Nephron (organoid): ENCODE data around the gene PARP8.
A peak's percentile ranks its signal among the peaks of the same experiment; 100 is the strongest.
"Not testable (repeated sequence)": the region's sequence is repeated elsewhere in the genome, so short reads cannot be mapped to it uniquely, and the experiment has no call there.

Source experiments
- H3K27ac Mint-ChIP-seq, 3 experiments: 2 replicates each; pipeline ENCODE4 v1.8.0; 2020; ENCODE audit warnings: mixed read lengths in 3 of 3, mild to moderate bottlenecking in 2 of 3, moderate library complexity in 1 of 3
- H3K27me3 Mint-ChIP-seq: 2 replicates; pipeline ENCODE4 v1.8.0; 2021; ENCODE audit warnings: low read depth, mild to moderate bottlenecking, moderate library complexity, mixed read lengths
- H3K36me3 Mint-ChIP-seq: 2 replicates; pipeline ENCODE4 v1.8.0; 2020; ENCODE audit warnings: low read depth, mixed read lengths
- H3K4me1 Mint-ChIP-seq: 2 replicates; pipeline ENCODE4 v1.8.0; 2020; ENCODE audit warnings: mixed read lengths
- H3K4me3 Mint-ChIP-seq, 3 experiments: 2 replicates each; pipeline ENCODE4 v1.8.0; 2020; ENCODE audit warnings: mild to moderate bottlenecking in 3 of 3, mixed read lengths in 3 of 3, moderate library complexity in 2 of 3
- H3K9me3 Mint-ChIP-seq: 2 replicates; pipeline ENCODE4 v1.8.0; 2020; ENCODE audit warnings: mixed read lengths
- TF ChIP-seq, protein P1 (sequence below), 3 experiments: fragments of 200-600 bp; sonication (generic); IDR thresholded peaks; one replicate each; pipeline ENCODE4 v1.5.0; 2021; ENCODE audit warnings: antibody characterized with exemption in 3 of 3; ENCODE audit not compliant: unreplicated experiment in 3 of 3

The PARP8 gene

DNA sequence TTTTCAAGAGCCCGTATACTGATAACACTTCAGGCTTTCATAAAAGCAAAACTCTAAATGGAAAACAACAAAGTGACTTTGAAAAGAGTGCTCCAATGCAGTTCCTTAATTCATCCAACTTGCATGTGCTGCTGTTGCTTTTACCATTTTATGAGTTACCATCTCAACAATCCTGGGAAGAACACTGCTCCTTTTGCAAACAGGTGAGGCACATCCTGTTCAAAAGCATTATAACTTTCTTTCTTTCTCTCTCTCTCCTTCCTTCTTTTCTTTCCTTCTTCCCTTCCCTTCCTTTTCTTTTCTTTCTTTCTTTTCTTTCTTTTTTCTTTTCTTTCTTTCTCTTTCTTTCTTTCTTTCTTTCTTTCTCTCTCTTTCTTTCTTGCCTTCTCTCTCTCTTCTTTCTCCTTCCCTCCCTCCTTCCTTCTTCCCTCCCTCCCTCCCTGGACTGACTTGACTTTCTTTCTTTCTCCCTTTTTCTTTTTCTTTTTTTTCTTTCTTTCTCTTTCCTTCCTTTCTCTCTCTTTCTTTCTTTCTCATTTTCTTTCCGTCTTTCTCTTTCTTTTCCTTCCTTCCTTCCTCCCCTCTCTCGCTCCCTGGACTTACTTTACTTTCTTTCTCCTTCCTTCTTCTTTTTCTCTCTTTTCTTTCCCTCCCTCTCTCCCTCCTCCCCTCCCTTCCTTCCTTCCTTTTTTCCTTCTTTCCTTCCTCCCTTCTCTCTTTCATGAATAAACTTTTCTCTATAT, 11.2 kb upstream of the PARP8 start:
- H3K27ac Mint-ChIP-seq: no peak overlapping the region
- no peaks in the 10 kb centered on the region for H3K4me1 Mint-ChIP-seq
- no peaks in the 10 kb centered on the region for H3K27me3 Mint-ChIP-seq
- TF ChIP-seq, protein P1, sequence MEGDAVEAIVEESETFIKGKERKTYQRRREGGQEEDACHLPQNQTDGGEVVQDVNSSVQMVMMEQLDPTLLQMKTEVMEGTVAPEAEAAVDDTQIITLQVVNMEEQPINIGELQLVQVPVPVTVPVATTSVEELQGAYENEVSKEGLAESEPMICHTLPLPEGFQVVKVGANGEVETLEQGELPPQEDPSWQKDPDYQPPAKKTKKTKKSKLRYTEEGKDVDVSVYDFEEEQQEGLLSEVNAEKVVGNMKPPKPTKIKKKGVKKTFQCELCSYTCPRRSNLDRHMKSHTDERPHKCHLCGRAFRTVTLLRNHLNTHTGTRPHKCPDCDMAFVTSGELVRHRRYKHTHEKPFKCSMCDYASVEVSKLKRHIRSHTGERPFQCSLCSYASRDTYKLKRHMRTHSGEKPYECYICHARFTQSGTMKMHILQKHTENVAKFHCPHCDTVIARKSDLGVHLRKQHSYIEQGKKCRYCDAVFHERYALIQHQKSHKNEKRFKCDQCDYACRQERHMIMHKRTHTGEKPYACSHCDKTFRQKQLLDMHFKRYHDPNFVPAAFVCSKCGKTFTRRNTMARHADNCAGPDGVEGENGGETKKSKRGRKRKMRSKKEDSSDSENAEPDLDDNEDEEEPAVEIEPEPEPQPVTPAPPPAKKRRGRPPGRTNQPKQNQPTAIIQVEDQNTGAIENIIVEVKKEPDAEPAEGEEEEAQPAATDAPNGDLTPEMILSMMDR (IDR thresholded peaks at IDR 0.05; ENCODE audit: unreplicated experiment in 3 of 3): no peak
- H3K36me3 Mint-ChIP-seq: no peaks in the 10 kb centered on the region
- no peaks in the 10 kb centered on the region for H3K9me3 Mint-ChIP-seq
- H3K4me3 Mint-ChIP-seq: no peak overlapping the region

DNA sequence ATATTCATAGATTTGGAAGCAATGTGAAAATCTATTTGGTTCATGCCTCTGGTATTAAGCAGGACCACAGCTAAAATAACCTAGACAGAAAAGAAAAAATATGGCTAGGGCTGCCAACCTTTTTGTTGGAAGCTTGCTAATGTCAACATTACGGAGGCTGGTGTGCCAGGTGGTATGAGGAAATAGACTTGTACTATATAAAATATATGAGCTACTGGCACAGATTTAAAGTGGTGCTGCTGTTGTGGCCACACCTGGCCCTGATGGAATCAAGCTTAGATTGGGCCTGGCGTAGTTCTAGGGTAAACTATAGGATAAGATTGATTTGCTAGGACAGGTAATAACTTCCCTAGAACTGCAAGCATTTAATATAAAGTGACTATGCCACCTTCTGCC, 10.6 kb upstream of the PARP8 start:
- no peaks in the 10 kb centered on the region for H3K4me1 Mint-ChIP-seq
- no peak overlapping the region for H3K27ac Mint-ChIP-seq
- no peaks in the 10 kb centered on the region for H3K27me3 Mint-ChIP-seq
- H3K36me3 Mint-ChIP-seq: no peaks in the 10 kb centered on the region
- no peaks in the 10 kb centered on the region for H3K9me3 Mint-ChIP-seq
- no peak overlapping the region for H3K4me3 Mint-ChIP-seq
- TF ChIP-seq, protein P1 (IDR thresholded peaks at IDR 0.05; ENCODE audit: unreplicated experiment in 3 of 3): no peak

DNA sequence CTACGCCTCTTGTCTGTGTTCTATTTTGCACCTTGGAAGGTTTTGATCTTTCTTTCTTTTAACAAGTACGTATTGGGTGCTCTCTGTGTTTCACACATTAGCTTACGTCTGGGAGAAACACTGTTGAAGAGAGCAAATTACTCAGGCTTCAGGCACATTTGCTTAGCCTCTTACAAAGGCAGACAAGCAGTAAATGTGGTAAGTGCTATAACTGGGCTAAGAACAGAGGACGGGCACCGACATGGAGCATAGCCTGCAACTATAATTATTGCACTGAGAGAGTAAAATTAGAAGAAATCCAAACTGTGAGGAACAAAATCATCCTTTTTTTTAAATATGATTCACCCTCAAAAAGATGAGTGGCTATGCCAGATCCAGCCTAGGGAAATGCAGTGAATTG, 9.4 kb upstream of the PARP8 start:
- Mint-ChIP-seq H3K27me3 (no peaks in the 10 kb centered on the region), H3K36me3 (no peaks in the 10 kb centered on the region), H3K9me3 (no peaks in the 10 kb centered on the region), H3K4me1 (no peaks in the 10 kb centered on the region), H3K4me3 (no peak overlapping the region), H3K27ac (no peak overlapping the region)
- TF ChIP-seq, protein P1 (IDR thresholded peaks at IDR 0.05; ENCODE audit: unreplicated experiment in 3 of 3): no peak

DNA sequence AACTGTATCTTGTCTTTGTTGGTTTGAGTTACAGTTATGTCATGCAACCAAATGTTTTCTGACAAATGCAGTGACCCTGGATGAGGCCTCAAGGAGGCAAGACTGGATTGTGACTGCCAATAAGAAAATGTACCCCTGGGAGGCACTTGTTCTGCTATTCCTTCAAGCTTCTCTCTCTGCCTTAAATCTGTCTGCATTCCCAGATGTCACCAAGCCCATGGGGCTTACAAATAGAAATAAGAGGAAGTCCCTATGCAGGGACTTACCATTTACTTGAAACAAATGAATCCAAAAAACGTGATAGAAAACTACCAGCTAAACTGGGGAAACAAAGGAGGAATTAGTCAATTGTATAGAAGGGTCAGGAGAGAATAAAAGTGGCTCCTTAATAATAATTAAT, 8.2 kb upstream of the PARP8 start:
- Mint-ChIP-seq H3K9me3 (no peaks in the 10 kb centered on the region), H3K4me1 (no peaks in the 10 kb centered on the region), H3K27ac (no peak overlapping the region), H3K4me3 (no peak overlapping the region), H3K27me3 (no peaks in the 10 kb centered on the region), H3K36me3 (no peaks in the 10 kb centered on the region)
- TF ChIP-seq, protein P1 (IDR thresholded peaks at IDR 0.05; ENCODE audit: unreplicated experiment in 3 of 3): no peak

DNA sequence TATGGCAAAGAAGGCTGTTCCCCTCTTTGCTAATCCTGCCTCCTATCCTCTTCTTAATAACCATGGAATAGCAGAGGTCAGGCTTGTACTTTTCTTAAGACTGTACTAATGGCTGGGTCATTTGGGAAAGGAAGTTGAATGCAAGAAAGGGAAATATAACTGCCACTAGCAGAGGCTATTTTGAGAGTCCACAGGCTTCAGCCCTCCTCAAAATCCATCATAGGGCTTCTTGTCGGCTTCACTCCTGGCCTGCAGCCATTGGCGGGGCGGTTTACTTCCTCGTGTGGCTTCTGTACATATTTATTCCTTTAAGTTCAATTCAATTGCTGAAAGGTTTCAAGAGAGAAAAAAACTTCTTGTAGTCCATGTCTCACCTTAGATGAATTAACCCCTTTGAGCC, 2.8 kb upstream of the PARP8 start:
- H3K4me3 Mint-ChIP-seq: peak overlapping the region in 1 of 3 experiments; percentile 34
- H3K27ac Mint-ChIP-seq: no peak overlapping the region
- TF ChIP-seq, protein P1 (IDR thresholded peaks at IDR 0.05; ENCODE audit: unreplicated experiment in 3 of 3): no peak
- peaks cover 14% of the 10 kb centered on the region for H3K27me3 Mint-ChIP-seq
- no peaks in the 10 kb centered on the region for H3K9me3 Mint-ChIP-seq
- no peaks in the 10 kb centered on the region for H3K36me3 Mint-ChIP-seq
- peaks cover 9% of the 10 kb centered on the region for H3K4me1 Mint-ChIP-seq

DNA sequence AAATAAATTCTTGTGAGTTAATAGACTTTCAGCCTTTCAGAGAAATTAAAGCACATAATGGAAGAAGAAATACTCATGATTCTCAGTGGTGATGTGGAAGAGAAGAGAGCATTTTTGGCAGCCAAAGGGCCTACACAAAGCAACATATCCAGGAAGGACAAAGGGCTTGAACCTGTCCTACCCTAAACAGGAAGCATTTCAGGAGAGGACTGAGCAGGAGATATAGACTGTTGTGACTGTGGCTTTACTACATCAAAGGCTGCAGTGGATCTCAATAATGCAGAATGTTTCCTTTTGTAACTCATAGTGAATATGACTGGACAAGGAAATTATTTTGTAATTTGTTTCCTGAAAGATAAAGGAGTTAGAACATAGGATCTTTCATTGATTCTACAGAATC, 1.3 kb upstream of the PARP8 start:
- TF ChIP-seq, protein P1 (IDR thresholded peaks at IDR 0.05; ENCODE audit: unreplicated experiment in 3 of 3): no peak
- H3K4me1 Mint-ChIP-seq: peaks cover 12% of the 10 kb centered on the region
- no peaks in the 10 kb centered on the region for H3K9me3 Mint-ChIP-seq
- H3K4me3 Mint-ChIP-seq: peak overlapping the region; percentile 90 to 96 (median 92)
- H3K27me3 Mint-ChIP-seq: peaks cover 14% of the 10 kb centered on the region
- peak overlapping the region in 2 of 3 experiments; percentile 73 to 79 for H3K27ac Mint-ChIP-seq
- no peaks in the 10 kb centered on the region for H3K36me3 Mint-ChIP-seq

DNA sequence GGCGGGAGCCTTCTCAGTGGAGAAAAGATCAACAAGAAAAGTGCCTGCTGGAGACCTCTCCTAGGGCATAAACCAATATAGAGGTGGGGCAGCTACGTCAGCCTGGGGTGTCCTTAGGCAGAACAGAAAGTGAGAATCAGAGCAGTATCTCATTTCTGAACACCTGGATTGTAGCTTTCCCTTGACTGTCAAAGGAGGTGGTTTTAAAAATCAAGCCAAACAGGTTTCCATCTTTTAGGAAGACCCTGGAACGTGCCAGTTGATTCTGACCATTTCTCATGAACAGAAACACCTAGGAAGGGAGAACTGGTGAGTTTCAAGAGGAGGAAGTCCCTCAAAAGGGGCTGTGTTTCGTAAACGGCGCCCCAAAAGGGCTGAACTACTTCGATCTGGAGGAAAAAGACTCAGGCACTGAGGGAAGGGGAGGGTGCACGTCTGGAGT, 655 bp upstream of the PARP8 start:
- Mint-ChIP-seq H3K27ac (peak overlapping the region; percentile 73 to 98 (median 79)), H3K4me3 (peak overlapping the region; percentile 90 to 96 (median 92))

More for the DNA sequence above, 655 bp upstream of the PARP8 start:
- H3K27me3 Mint-ChIP-seq: peaks cover 14% of the 10 kb centered on the region
- not testable (repeated sequence) for H3K9me3 Mint-ChIP-seq, H3K36me3 Mint-ChIP-seq
- H3K4me1 Mint-ChIP-seq: peaks cover 12% of the 10 kb centered on the region
